NCI-H187 (cell line): ENCODE results near the gene KRT79.

Source experiments
- DNase-seq, 2 experiments: peaks; one replicate each; lab custom pipeline; 2025; lab: John Stamatoyannopoulos, UW

The KRT79 gene

GRCh38 chr12:52819731-52820510, 14.2 kb downstream of the KRT79 start:
- DNase-seq: no peak

GRCh38 chr12:52818887-52819420, 15.2 kb downstream of the KRT79 start:
- DNase-seq: no peak

- DNase-seq: no peak
Observed at GRCh38 chr12:52818388-52818787, 15.7 kb downstream of the KRT79 start.

- no peak for DNase-seq
Observed at GRCh38 chr12:52817699-52818238, 16.3 kb downstream of the KRT79 start.

- DNase-seq: no peak
Observed at GRCh38 chr12:52817003-52817698, 17.0 kb downstream of the KRT79 start.

- DNase-seq: no peak
Observed at GRCh38 chr12:52815676-52816588, 18.2 kb downstream of the KRT79 start.

- no peak for DNase-seq
Observed at GRCh38 chr12:52815161-52815560, 18.9 kb downstream of the KRT79 start.

GRCh38 chr12:52814710-52815155, 19.4 kb downstream of the KRT79 start:
- DNase-seq: no peak

GRCh38 chr12:52813885-52814709, 20.0 kb downstream of the KRT79 start, which contains the start of gene KRT4:
KRT4 (minus strand) TSS chr12:52814116; CDS start chr12:52814058, 58 bp downstream.
- no peak for DNase-seq

- no peak for DNase-seq
Observed at GRCh38 chr12:52813203-52813819, 20.8 kb downstream of the KRT79 start.

- no peak for DNase-seq
Observed at GRCh38 chr12:52812749-52813148, 21.4 kb downstream of the KRT79 start.

- DNase-seq: no peak
Observed at GRCh38 chr12:52812073-52812400, 22.1 kb downstream of the KRT79 start.

- no peak for DNase-seq
Observed at GRCh38 chr12:52811191-52812072, 22.7 kb downstream of the KRT79 start.

GRCh38 chr12:52810554-52810953, 23.6 kb downstream of the KRT79 start:
- no peak for DNase-seq

- no peak for DNase-seq
Observed at GRCh38 chr12:52809166-52809565, 24.9 kb downstream of the KRT79 start.

- no peak for DNase-seq
Observed at GRCh38 chr12:52808573-52809160, 25.4 kb downstream of the KRT79 start.

- no peak for DNase-seq
Observed at GRCh38 chr12:52807544-52808470, 26.3 kb downstream of the KRT79 start.
